ENCODE measurements around the gene S100A13. TPM values are rescaled to one million over a fixed set of nuclear protein-coding genes. Genes with fewer than 3 reads are reported as not detected.

The S100A13 gene
- total and polyA plus RNA-seq, 2 experiments from 2014 or later, result 101 to 250 TPM

- H3K36me3 ChIP-seq, result no peaks in the 10 kb centered on the region
- no peak for TF ChIP-seq CTCF (IDR thresholded peaks at IDR 0.05; ENCODE audit: low read depth, low read length)
- H3K27me3 ChIP-seq, result no peaks in the 10 kb centered on the region
- peaks cover 21% of the 10 kb centered on the region for H3K4me1 ChIP-seq (ENCODE audit: low read depth)
- no peak for DNase-seq (ENCODE audit: low read depth in 1 of 2, low spot score in 1 of 2)
- H3K27ac ChIP-seq, result no peak overlapping the region
- no peaks in the 10 kb centered on the region for H3K9me3 ChIP-seq (ENCODE audit: low read depth)
- no peak overlapping the region for H3K4me3 ChIP-seq
These were observed 12.4 kb downstream of the S100A13 start for GRCh38 chr1:153614906-153615305.

GRCh38 chr1:153614189-153614900, 13.0 kb downstream of the S100A13 start:
- Histone ChIP-seq H3K9me3 (ENCODE audit: low read depth) (no peaks in the 10 kb centered on the region), H3K27me3 (no peaks in the 10 kb centered on the region), H3K27ac (no peak overlapping the region), H3K4me1 (ENCODE audit: low read depth) (peaks cover 27% of the 10 kb centered on the region), H3K4me3 (no peak overlapping the region), H3K36me3 (no peaks in the 10 kb centered on the region)
- DNase-seq (ENCODE audit: low read depth in 1 of 2, low spot score in 1 of 2), result no peak
- peak; percentile 20 for TF ChIP-seq CTCF (IDR thresholded peaks at IDR 0.05; ENCODE audit: low read depth, low read length)

GRCh38 chr1:153613406-153613805, 13.9 kb downstream of the S100A13 start:
- Histone ChIP-seq H3K27ac (no peak overlapping the region), H3K9me3 (ENCODE audit: low read depth) (no peaks in the 10 kb centered on the region), H3K4me1 (ENCODE audit: low read depth) (peaks cover 33% of the 10 kb centered on the region), H3K36me3 (no peaks in the 10 kb centered on the region), H3K4me3 (no peak overlapping the region), H3K27me3 (no peaks in the 10 kb centered on the region)
- no peak for DNase-seq (ENCODE audit: low read depth in 1 of 2, low spot score in 1 of 2)
- no peak for TF ChIP-seq CTCF (IDR thresholded peaks at IDR 0.05; ENCODE audit: low read depth, low read length)

GRCh38 chr1:153612755-153613331, 14.5 kb downstream of the S100A13 start, which contains the start of gene S100A16:
Gene S100A16, minus strand, starts transcription at chr1:153613137. Its CDS starts 4,986 bp downstream, at chr1:153608151.
- H3K27ac ChIP-seq, result peak within 1 kb of the TSS; percentile 70
- no peaks in the 10 kb centered on the region for H3K9me3 ChIP-seq (ENCODE audit: low read depth)
- H3K4me3 ChIP-seq, result peak within 1 kb of the TSS; percentile 50
- peaks cover 33% of the 10 kb centered on the region for H3K4me1 ChIP-seq (ENCODE audit: low read depth)
- no peaks in the 10 kb centered on the region for H3K36me3 ChIP-seq
- DNase-seq (ENCODE audit: low read depth in 1 of 2, low spot score in 1 of 2), result peak; percentile 71 to 75
- no peaks in the 10 kb centered on the region for H3K27me3 ChIP-seq
- no peak for TF ChIP-seq CTCF (IDR thresholded peaks at IDR 0.05; ENCODE audit: low read depth, low read length)

- Histone ChIP-seq H3K9me3 (ENCODE audit: low read depth) (no peaks in the 10 kb centered on the region), H3K4me1 (ENCODE audit: low read depth) (peaks cover 33% of the 10 kb centered on the region), H3K27me3 (no peaks in the 10 kb centered on the region), H3K27ac (peak overlapping the region; percentile 70), H3K4me3 (peak overlapping the region; percentile 50), H3K36me3 (no peaks in the 10 kb centered on the region)
- TF ChIP-seq CTCF (IDR thresholded peaks at IDR 0.05; ENCODE audit: low read depth, low read length), result no peak
- no peak for DNase-seq (ENCODE audit: low read depth in 1 of 2, low spot score in 1 of 2)
These were observed 15.1 kb downstream of the S100A13 start for GRCh38 chr1:153612111-153612754.
